Esophagus muscularis mucosa (tissue), 4 donors: ENCODE data around the gene USP6. TPM values are rescaled to one million over a fixed set of nuclear protein-coding genes. Genes with fewer than 3 reads are reported as not detected.
"Not testable (repeated sequence)": the region's sequence is repeated elsewhere in the genome, so short reads cannot be mapped to it uniquely, and the experiment has no call there.

Source experiments
- DNase-seq: peaks from one replicate; pipeline ENCODE4 v3.0.0-alpha.2; 2017; ENCODE audit errors: extremely low spot score
- H3K27ac ChIP-seq, 4 donors: fragments of 200-600 bp; sonication (generic); replicated peaks in 1 of 4; 1 replicate in 3 of 4; 2 replicates in 1 of 4; pipeline ENCODE4 v1.5.1; 2016 to 2019; ENCODE audit warnings: mild to moderate bottlenecking in 1 of 4
- H3K27me3 ChIP-seq, 4 donors: fragments of 200-600 bp; sonication (generic); one replicate each; pipeline versions ENCODE4 v1.5.1 to v1.6.0; 2016 to 2019
- H3K36me3 ChIP-seq, 4 donors: fragments of 200-600 bp; sonication (generic); one replicate each; pipeline ENCODE4 v1.5.1; 2016 to 2019
- H3K4me1 ChIP-seq, 4 donors: fragments of 200-600 bp; sonication (generic); one replicate each; pipeline ENCODE4 v1.5.1; 2016 to 2019
- H3K4me3 ChIP-seq, 4 donors: fragments of 200-600 bp; sonication (generic); 1 replicate in 2 of 4; 2 replicates in 2 of 4; pipeline ENCODE4 v1.5.1; 2016 to 2019; ENCODE audit warnings: mild to moderate bottlenecking in 4 of 4, moderate library complexity in 1 of 4
- H3K9me3 ChIP-seq, 4 donors: fragments of 200-600 bp; sonication (generic); 1 replicate in 3 of 4; 2 replicates in 1 of 4; pipeline ENCODE4 v1.5.1; 2016 to 2019
- EP300 ChIP-seq: sonication (generic); formaldehyde crosslinking; IDR thresholded peaks from one replicate; pipeline ENCODE4 v1.6.1; 2017; ENCODE audit warnings: antibody characterized with exemption
- POLR2A ChIP-seq: fragments of 450-650 bp; IDR thresholded peaks from one replicate; pipeline ENCODE4 v1.6.1; 2017; ENCODE audit warnings: antibody characterized with exemption, moderate library complexity, mild to moderate bottlenecking, low read depth
- POLR2AphosphoS5 ChIP-seq, 2 donors: sonication (generic); formaldehyde crosslinking; IDR thresholded peaks; one replicate each; pipeline ENCODE4 v1.6.1; 2017; ENCODE audit warnings: antibody characterized with exemption in 2 of 2
- WGBS: methylation state at CpG from one replicate; pipeline ENCODE4 v1.1.5; 2018; 5-methylcytosine and 5-hydroxymethylcytosine counted together
- intact Hi-C: fragments of 100-400 bp; cut with DNase I; formaldehyde crosslinking; loops from one replicate; pipeline ENCODE4 v1.15.1; 2023
- total RNA-seq, 4 donors: library from RNA; depleted of rRNA; stranded (reverse); fragments of >200 nt; gene quantifications; one replicate each; pipeline versions ENCODE4 v1.1.0 to v1.2.1, GENCODE V29; 2016
- TF ChIP-seq, protein P1 (sequence below), 3 experiments: fragments of 200-600 bp in 2 of 3; fragments of 450-650 bp in 1 of 3; sonication (generic) in 2 of 3; IDR thresholded peaks; one replicate each; pipeline ENCODE4 v1.5.1; 2017 to 2019; ENCODE audit warnings: antibody characterized with exemption in 3 of 3, mild to moderate bottlenecking in 2 of 3, moderate library complexity in 1 of 3

Gene USP6
- total RNA-seq, 4 donors from 2014 or later: 0.06 to 2.9 (median 0.33) TPM; not detected in 1

DNA sequence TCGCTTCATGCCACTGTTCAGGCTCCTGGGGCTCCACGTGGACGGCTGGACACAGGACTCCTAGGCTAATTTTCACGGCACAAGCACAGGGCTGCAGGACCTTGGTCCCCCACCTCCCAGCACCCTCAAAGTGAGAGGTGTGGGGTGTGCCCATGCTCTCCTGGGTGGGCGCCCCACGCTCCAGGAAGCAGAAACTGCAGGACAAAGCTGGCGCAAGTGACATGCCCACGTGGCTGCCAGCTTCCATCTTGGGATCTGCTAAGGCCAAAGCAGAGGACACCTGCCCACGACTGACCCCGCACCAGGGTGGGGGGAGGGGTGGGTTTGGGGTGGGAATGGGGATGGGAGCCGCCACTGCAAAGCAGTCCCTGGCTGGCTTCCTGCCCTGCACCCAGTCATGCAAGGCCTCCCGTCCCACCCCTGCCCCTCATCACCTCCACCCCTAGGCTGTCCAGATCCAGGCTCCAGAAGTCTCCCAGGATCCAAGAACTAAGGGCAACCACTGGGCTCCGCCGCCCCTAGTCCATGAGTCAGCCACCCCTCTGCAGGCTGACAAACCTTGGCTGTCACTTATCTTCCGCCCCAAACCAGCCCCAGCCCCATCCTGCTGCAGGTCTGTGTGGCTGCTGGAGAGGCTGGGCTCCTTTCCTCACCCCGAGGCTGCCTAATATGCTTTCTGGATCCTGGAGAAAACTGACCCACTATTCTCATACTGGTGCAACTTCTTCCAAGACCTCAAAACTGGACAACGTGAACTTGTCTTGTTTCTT, 11.1 kb downstream of the USP6 start:
- intact Hi-C loops: no loop called here
- WGBS: 84% methylated on average over 12 of the region's 17 CpGs
- DNase-seq: peak; percentile 64
- Histone ChIP-seq H3K9me3 (no peaks in the 10 kb centered on the region), H3K4me3 (no peak overlapping the region), H3K27me3 (peaks cover 0 to 52% (median 3%) of the 10 kb centered on the region in 4 donors), H3K36me3 (no peaks in the 10 kb centered on the region), H3K27ac (no peak overlapping the region), H3K4me1 (peaks cover 9 to 17% (median 17%) of the 10 kb centered on the region in 4 donors)
- no peak for TF ChIP-seq POLR2AphosphoS5 (IDR thresholded peaks at IDR 0.05)
- TF ChIP-seq POLR2A: no peak
- no peak for TF ChIP-seq EP300
- TF ChIP-seq, protein P1, sequence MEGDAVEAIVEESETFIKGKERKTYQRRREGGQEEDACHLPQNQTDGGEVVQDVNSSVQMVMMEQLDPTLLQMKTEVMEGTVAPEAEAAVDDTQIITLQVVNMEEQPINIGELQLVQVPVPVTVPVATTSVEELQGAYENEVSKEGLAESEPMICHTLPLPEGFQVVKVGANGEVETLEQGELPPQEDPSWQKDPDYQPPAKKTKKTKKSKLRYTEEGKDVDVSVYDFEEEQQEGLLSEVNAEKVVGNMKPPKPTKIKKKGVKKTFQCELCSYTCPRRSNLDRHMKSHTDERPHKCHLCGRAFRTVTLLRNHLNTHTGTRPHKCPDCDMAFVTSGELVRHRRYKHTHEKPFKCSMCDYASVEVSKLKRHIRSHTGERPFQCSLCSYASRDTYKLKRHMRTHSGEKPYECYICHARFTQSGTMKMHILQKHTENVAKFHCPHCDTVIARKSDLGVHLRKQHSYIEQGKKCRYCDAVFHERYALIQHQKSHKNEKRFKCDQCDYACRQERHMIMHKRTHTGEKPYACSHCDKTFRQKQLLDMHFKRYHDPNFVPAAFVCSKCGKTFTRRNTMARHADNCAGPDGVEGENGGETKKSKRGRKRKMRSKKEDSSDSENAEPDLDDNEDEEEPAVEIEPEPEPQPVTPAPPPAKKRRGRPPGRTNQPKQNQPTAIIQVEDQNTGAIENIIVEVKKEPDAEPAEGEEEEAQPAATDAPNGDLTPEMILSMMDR (IDR thresholded peaks at IDR 0.05): no peak

DNA sequence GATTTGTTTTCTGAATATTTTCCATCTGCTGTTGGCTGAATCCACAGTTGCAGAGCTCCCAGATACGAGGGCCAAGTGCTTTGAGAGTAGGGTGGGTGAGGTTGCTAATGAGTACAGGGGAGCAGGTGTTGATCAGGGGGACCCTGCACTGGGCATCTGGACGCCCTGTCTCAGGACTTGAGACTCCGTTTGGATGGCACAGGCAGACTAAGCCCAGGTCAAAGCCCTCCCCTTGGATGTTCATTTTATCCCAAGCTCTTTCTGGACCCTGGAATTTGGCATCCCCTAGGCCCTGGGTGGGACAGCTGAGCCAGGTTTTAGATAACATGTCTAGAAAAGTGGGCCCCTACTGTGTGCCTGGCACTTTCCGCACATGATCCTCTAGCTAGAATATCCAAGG, 12.1 kb downstream of the USP6 start:
- peak; percentile 50 for DNase-seq
- H3K27me3 ChIP-seq: peaks cover 0 to 42% (median 0%) of the 10 kb centered on the region in 4 donors
- H3K9me3 ChIP-seq: no peaks in the 10 kb centered on the region
- no peak for TF ChIP-seq POLR2A
- no peak for TF ChIP-seq POLR2AphosphoS5 (IDR thresholded peaks at IDR 0.05)
- TF ChIP-seq, protein P1 (IDR thresholded peaks at IDR 0.05): no peak
- TF ChIP-seq EP300: no peak
- H3K36me3 ChIP-seq: no peaks in the 10 kb centered on the region
- intact Hi-C loops: no loop called here
- WGBS: 71% methylated on average over 4 of the region's 4 CpGs
- H3K27ac ChIP-seq: no peak overlapping the region
- H3K4me3 ChIP-seq: no peak overlapping the region
- H3K4me1 ChIP-seq: peaks cover under 1 to 7% (median 7%) of the 10 kb centered on the region in 4 donors

DNA sequence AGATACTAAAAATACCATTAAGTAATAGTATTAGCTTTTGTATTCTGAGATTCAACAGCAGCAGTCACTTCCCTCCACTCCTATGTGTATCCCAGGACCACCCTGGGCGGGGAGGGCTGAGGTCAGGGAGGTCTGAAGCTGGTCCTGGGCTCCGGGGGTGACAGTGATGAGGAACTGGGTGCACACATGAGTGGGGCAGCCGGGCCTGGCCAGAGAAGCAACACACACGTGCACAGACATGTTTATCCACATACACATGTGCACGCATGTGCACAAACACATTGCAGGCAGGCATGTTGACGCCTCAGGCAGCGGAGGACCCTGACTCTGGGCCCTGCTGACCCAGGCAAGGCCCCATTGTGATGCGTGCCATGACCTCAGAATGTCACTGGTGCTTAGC, 12.6 kb downstream of the USP6 start:
- DNase-seq, intact Hi-C loops: not testable (repeated sequence)
- 72% methylated on average over 6 of the region's 8 CpGs for WGBS

DNA sequence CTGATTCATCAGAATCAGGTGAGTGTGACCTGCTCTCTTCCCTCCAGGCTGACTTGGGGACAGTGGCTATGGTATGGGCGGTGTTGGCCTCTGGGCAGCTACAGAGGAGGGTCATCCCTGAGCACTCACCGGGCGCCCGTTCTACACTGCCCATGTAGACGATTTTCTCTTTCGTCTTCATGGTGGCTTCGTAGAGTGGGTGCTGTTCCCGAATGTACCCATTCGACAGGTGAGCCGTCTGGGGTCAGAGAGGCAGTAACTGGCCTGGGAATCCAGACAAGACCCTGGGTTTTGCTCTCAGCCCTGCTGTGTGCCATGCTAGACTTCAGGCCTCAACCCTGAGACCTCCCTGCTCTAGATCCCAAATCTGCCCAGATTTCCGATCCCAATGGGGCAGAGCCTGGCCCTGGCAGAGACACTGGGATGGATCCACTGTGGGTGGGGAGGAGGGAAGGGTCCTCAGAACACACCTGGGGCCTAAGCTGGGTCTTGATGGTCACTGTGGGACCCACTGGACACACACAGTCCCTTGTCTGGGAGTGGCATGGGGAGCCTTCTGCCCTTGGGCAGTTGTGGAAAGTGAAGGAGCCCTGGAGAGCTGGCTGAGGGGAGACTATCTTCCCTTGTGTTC, 13.2 kb downstream of the USP6 start:
- Histone ChIP-seq H3K9me3 (no peaks in the 10 kb centered on the region), H3K27me3 (peaks cover 0 to 31% (median 0%) of the 10 kb centered on the region in 4 donors), H3K27ac (no peak overlapping the region), H3K4me3 (no peak overlapping the region), H3K36me3 (no peaks in the 10 kb centered on the region), H3K4me1 (no peaks in the 10 kb centered on the region)
- no peak for TF ChIP-seq POLR2AphosphoS5 (IDR thresholded peaks at IDR 0.05)
- no peak for TF ChIP-seq EP300
- no peak for TF ChIP-seq POLR2A
- TF ChIP-seq, protein P1 (IDR thresholded peaks at IDR 0.05): no peak
- WGBS: 96% methylated on average over 10 of the region's 11 CpGs
- intact Hi-C loops: no loop called here
- DNase-seq: peak; percentile 74

More for the DNA sequence above, 12.6 kb downstream of the USP6 start:
- not testable (repeated sequence) for H3K36me3 ChIP-seq, H3K9me3 ChIP-seq, H3K4me3 ChIP-seq, H3K27ac ChIP-seq, H3K4me1 ChIP-seq
- peaks cover 0 to 38% (median 0%) of the 10 kb centered on the region in 4 donors for H3K27me3 ChIP-seq

DNA sequence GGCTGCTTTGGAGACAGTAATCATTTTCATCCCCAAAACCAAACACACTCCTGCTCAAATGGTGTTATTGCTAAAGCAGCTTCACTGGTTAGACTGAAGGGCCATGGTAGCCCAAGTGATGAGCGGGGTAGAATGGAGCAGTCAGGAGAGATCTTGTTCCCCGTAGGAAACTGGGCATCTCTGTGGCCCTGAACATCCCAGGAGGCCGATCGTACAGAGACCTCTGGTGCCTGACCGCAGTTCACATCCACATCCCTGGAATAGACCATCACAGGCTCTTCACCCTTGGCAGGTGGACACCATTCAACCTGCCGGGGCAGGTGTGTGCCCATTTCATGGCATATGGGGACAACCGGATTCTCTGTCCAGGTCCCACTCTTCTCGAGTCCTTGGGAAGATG, 13.9 kb downstream of the USP6 start:
- WGBS: 91% methylated on average over 8 of the region's 8 CpGs
- intact Hi-C loops, H3K27ac ChIP-seq, H3K9me3 ChIP-seq, H3K36me3 ChIP-seq, H3K4me1 ChIP-seq, H3K4me3 ChIP-seq: not testable (repeated sequence)
- H3K27me3 ChIP-seq: peaks cover 0 to 24% (median 0%) of the 10 kb centered on the region in 4 donors
- DNase-seq: peak; percentile 81

DNA sequence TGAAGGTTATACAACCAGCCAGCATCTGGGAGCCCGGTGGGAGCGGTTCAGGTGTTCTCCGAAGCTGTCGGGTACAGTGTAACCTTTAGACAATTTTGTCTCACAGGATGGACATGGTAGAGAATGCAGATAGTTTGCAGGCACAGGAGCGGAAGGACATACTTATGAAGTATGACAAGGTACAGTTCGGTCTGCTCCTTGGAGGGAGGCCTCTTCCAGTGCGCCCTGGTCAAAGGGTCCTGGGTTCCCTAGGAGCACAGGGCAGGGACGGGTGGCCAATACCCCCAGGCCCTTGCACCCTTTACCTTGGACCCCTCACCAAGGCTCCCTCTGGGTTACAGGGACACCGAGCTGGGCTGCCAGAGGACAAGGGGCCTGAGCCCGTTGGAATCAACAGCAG, 14.4 kb downstream of the USP6 start:
- peaks cover 0 to 22% (median 0%) of the 10 kb centered on the region in 4 donors for H3K27me3 ChIP-seq
- intact Hi-C loops, H3K9me3 ChIP-seq, H3K27ac ChIP-seq, H3K4me1 ChIP-seq, H3K4me3 ChIP-seq, H3K36me3 ChIP-seq: not testable (repeated sequence)
- peak; percentile 72 for DNase-seq
- 81% methylated on average over 9 of the region's 10 CpGs for WGBS

DNA sequence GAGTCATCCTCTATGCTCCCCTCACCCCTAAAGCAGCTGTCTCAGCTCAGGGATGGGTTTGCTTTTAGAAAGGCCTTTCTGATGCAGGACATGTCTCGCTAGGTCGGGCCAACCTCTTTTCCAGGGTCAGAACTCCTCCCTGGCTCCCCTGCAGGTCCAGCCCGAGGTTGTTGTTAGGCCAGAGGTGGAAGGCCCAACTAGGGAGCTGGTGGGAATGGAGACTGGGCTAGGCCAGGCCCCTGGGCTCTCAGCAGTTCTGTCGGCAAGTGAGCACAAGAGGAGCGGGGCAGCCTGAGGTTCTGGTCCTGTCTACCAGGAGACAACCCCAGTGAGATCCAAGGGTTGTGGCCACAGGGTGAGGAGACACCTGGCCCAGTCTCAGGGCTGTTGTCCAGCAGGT, 14.9 kb downstream of the USP6 start:
- DNase-seq, H3K4me3 ChIP-seq, H3K36me3 ChIP-seq, H3K4me1 ChIP-seq, H3K9me3 ChIP-seq, intact Hi-C loops, H3K27ac ChIP-seq: not testable (repeated sequence)
- WGBS: 75% methylated on average over 5 of the region's 5 CpGs
- peaks cover 0 to 22% (median 0%) of the 10 kb centered on the region in 4 donors for H3K27me3 ChIP-seq
